GM23338 (cell line): ENCODE results near the gene KIAA1671. TPM values are rescaled to one million over a fixed set of nuclear protein-coding genes. Genes with fewer than 3 reads are reported as not detected.

Source experiments
- ATAC-seq: fragments of 200-7000 bp; cut with Tn5 transposase; 3 replicates; pipeline ENCODE4 v1.9.1; 2020
- DNase-seq: peaks from one replicate; pipeline ENCODE4 v3.0.0-alpha.2; 2015; ENCODE audit warnings: low spot score
- H2AFZ ChIP-seq: fragments of 200-600 bp; sonication (generic); 2 replicates; pipeline ENCODE4 v1.8.0; 2016; ENCODE audit warnings: antibody characterized with exemption, mild to moderate bottlenecking, moderate library complexity
- H3F3A ChIP-seq: fragments of 200-600 bp; sonication (generic); replicated peaks from 2 replicates; pipeline ENCODE4 v1.8.0; 2017; ENCODE audit warnings: antibody characterized with exemption, mixed run types, low read depth
- H3K27ac ChIP-seq: fragments of 200-600 bp; sonication (generic); 2 replicates; pipeline ENCODE4 v1.6.1; 2016; ENCODE audit warnings: low read depth
- H3K27me3 ChIP-seq: fragments of 200-600 bp; sonication (generic); 2 replicates; pipeline ENCODE4 v1.8.0; 2016; ENCODE audit warnings: mild to moderate bottlenecking, mixed run types, moderate library complexity; ENCODE audit not compliant: insufficient read depth
- H3K36me3 ChIP-seq: fragments of 200-600 bp; sonication (generic); 2 replicates; pipeline ENCODE4 v1.8.0; 2016; ENCODE audit warnings: mild to moderate bottlenecking; ENCODE audit not compliant: insufficient read depth
- H3K4me1 ChIP-seq: fragments of 200-600 bp; sonication (generic); 2 replicates; pipeline ENCODE4 v1.8.0; 2016; ENCODE audit warnings: mild to moderate bottlenecking, moderate library complexity; ENCODE audit not compliant: insufficient read depth
- H3K4me2 ChIP-seq: fragments of 200-600 bp; sonication (generic); 2 replicates; pipeline ENCODE4 v1.7.1; 2017; ENCODE audit warnings: mixed run types
- H3K4me3 ChIP-seq: fragments of 200-600 bp; sonication (generic); 2 replicates; pipeline ENCODE4 v1.6.1; 2016; ENCODE audit warnings: mixed run types
- H3K79me2 ChIP-seq: fragments of 200-600 bp; sonication (generic); replicated peaks from 2 replicates; pipeline ENCODE4 v1.8.0; 2017; ENCODE audit warnings: mild to moderate bottlenecking; ENCODE audit not compliant: insufficient read depth
- H3K9me2 ChIP-seq: fragments of 200-600 bp; sonication (generic); 2 replicates; pipeline ENCODE4 v1.8.0; 2017; ENCODE audit not compliant: insufficient read depth
- H4K20me1 ChIP-seq: fragments of 200-600 bp; sonication (generic); replicated peaks from 2 replicates; pipeline ENCODE4 v1.8.0; 2017; ENCODE audit warnings: mild to moderate bottlenecking; ENCODE audit not compliant: insufficient read depth
- H3K27ac Mint-ChIP-seq: 2 replicates; pipeline ENCODE4 v1.8.0; 2020; ENCODE audit warnings: inconsistent platforms, mild to moderate bottlenecking, moderate library complexity, mixed read lengths
- H3K27me3 Mint-ChIP-seq: 3 replicates; pipeline ENCODE4 v1.8.0; 2022; ENCODE audit warnings: low read depth, mild to moderate bottlenecking, moderate library complexity, mixed read lengths, inconsistent platforms; ENCODE audit not compliant: insufficient read depth, poor library complexity
- H3K36me3 Mint-ChIP-seq: 3 replicates; pipeline ENCODE4 v1.8.0; 2021; ENCODE audit warnings: low read depth, mild to moderate bottlenecking, inconsistent platforms, moderate library complexity, mixed read lengths
- H3K4me1 Mint-ChIP-seq: 3 replicates; pipeline ENCODE4 v1.8.0; 2020; ENCODE audit warnings: mild to moderate bottlenecking, inconsistent platforms, mixed read lengths
- H3K4me3 Mint-ChIP-seq: 3 replicates; pipeline ENCODE4 v1.8.0; 2021; ENCODE audit warnings: moderate library complexity, mild to moderate bottlenecking, inconsistent platforms, mixed read lengths
- H3K9me3 Mint-ChIP-seq: 3 replicates; pipeline ENCODE4 v1.8.0; 2020; ENCODE audit warnings: moderate library complexity, mild to moderate bottlenecking, inconsistent platforms, mixed read lengths
- CREB1 ChIP-seq: fragments of 250-450 bp; sonication (Bioruptor Pico); IDR thresholded peaks from 2 replicates; pipeline ENCODE4 v1.5.0; 2020; ENCODE audit warnings: low read depth, mild to moderate bottlenecking, moderate library complexity
- EZH2 ChIP-seq: fragments of 200-600 bp; sonication (generic); IDR thresholded peaks from one replicate; pipeline ENCODE4 v1.8.0; 2017; ENCODE audit warnings: antibody characterized with exemption, mild to moderate bottlenecking, low read depth; ENCODE audit not compliant: unreplicated experiment
- EZH2phosphoT487 ChIP-seq: fragments of 200-600 bp; sonication (generic); IDR thresholded peaks from one replicate; pipeline ENCODE4 v1.8.1; 2018; ENCODE audit warnings: antibody characterized with exemption; ENCODE audit not compliant: unreplicated experiment
- JUNB ChIP-seq: IDR thresholded peaks from one replicate; pipeline ENCODE4 v1.6.1; 2016; ENCODE audit warnings: antibody characterized with exemption; ENCODE audit not compliant: unreplicated experiment
- NANOG ChIP-seq: IDR thresholded peaks from 2 replicates; pipeline ENCODE4 v1.6.1; 2016; ENCODE audit warnings: antibody characterized with exemption, borderline replicate concordance
- POLR2AphosphoS5 ChIP-seq: IDR thresholded peaks from 2 replicates; pipeline ENCODE4 v1.6.1; 2016; ENCODE audit warnings: antibody characterized with exemption, low read depth
- STAT1 ChIP-seq: IDR thresholded peaks from one replicate; pipeline ENCODE4 v1.6.1; 2016; ENCODE audit warnings: antibody characterized with exemption; ENCODE audit not compliant: unreplicated experiment
- ZNF114 ChIP-seq: fragments of 250-450 bp; sonication (Bioruptor Pico); IDR thresholded peaks from 2 replicates; pipeline ENCODE4 v1.5.0; 2020; ENCODE audit warnings: mild to moderate bottlenecking, moderate library complexity
- ZNF331 ChIP-seq: fragments of 250-450 bp; sonication (Bioruptor Pico); IDR thresholded peaks from 2 replicates; pipeline ENCODE4 v1.5.0; 2020; ENCODE audit warnings: low read depth, mild to moderate bottlenecking, moderate library complexity
- polyA plus RNA-seq: library from polyadenylated mRNA; unstranded; fragments of >200 nt; fragmentation: Nextera tagmentation; extraction: Ambion mirVana; gene quantifications from 2 replicates; pipeline ENCODE4 v1.2.1, GENCODE V29; 2016
- total RNA-seq: library from RNA; depleted of rRNA; stranded (reverse); fragments of >200 nt; shearing (Covaris generic); gene quantifications from 2 replicates; pipeline ENCODE4 v1.2.3, GENCODE V29; 2014
- TF ChIP-seq, protein P1 (sequence below): IDR thresholded peaks from 2 replicates; pipeline ENCODE4 v1.6.1; 2016; ENCODE audit warnings: antibody characterized with exemption
- TF ChIP-seq, protein P2 (sequence below), 2 experiments: fragments of 200-600 bp in 1 of 2; sonication (generic) in 1 of 2; conservative IDR thresholded peaks; 2 replicates each; pipeline versions ENCODE4 v1.5.1 to v1.6.1; 2016 to 2017; ENCODE audit warnings: antibody characterized with exemption in 2 of 2, low read depth in 2 of 2, mild to moderate bottlenecking in 2 of 2, moderate library complexity in 1 of 2
- TF ChIP-seq, protein P3 (sequence below): fragments of 250-450 bp; sonication (Bioruptor Pico); IDR thresholded peaks from 2 replicates; pipeline ENCODE4 v1.5.0; 2020; ENCODE audit warnings: mild to moderate bottlenecking, moderate library complexity
- TF ChIP-seq, protein P4 (sequence below): IDR thresholded peaks from one replicate; pipeline ENCODE4 v1.6.1; 2018; ENCODE audit warnings: antibody characterized with exemption; ENCODE audit not compliant: unreplicated experiment

KIAA1671 gene
- total and polyA plus RNA-seq, 2 experiments from 2014 or later, result 6.1 to 27.2 TPM

DNA sequence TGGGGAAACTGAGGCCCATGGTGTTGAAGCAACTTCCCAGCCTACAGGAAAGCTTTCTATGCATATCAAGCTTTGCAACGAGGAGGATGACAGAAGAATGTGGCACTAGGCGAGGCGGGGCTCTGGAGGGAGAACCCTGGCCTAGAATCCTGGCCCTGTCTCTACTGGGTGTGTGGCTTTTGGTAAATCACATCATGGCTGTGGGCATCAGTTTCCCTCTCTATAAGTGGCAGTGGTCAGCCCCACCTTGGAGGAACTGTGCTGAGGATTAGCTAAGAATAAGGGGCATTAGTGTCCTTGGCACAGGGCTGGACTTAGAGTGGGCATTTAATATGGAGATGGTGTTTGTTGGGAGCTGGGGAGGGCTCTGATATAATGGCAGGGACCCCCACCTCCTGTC, 124.5 kb downstream of the KIAA1671 start:
- no peaks in the 10 kb centered on the region for H3F3A ChIP-seq
- no peak for ATAC-seq
- H3K9me3 Mint-ChIP-seq, result no peaks in the 10 kb centered on the region; the same call in 2 of the 3 replicates

More for the DNA sequence above, 124.5 kb downstream of the KIAA1671 start:
- H3K36me3 Mint-ChIP-seq, result no peaks in the 10 kb centered on the region
- no peaks in the 10 kb centered on the region for H3K27me3 ChIP-seq
- no peaks in the 10 kb centered on the region for H3K4me1 ChIP-seq
- no peaks in the 10 kb centered on the region for H3K79me2 ChIP-seq
- H3K9me2 ChIP-seq, result no peaks in the 10 kb centered on the region
- DNase-seq, result no peak
- no peak overlapping the region for H3K4me2 ChIP-seq
- H3K27ac ChIP-seq, result no peak overlapping the region
- no peak overlapping the region for H2AFZ ChIP-seq
- H3K27me3 Mint-ChIP-seq, result peaks cover 3% of the 10 kb centered on the region
- H3K4me3 Mint-ChIP-seq, result no peak overlapping the region
- no peaks in the 10 kb centered on the region for H4K20me1 ChIP-seq
- H3K4me3 ChIP-seq, result no peak overlapping the region
- TF ChIP-seq ZNF331 (CRISPR knock-in tag), result no peak
- TF ChIP-seq JUNB, result no peak
- TF ChIP-seq, protein P1, sequence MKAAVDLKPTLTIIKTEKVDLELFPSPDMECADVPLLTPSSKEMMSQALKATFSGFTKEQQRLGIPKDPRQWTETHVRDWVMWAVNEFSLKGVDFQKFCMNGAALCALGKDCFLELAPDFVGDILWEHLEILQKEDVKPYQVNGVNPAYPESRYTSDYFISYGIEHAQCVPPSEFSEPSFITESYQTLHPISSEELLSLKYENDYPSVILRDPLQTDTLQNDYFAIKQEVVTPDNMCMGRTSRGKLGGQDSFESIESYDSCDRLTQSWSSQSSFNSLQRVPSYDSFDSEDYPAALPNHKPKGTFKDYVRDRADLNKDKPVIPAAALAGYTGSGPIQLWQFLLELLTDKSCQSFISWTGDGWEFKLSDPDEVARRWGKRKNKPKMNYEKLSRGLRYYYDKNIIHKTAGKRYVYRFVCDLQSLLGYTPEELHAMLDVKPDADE, result no peak
- no peak for TF ChIP-seq EZH2phosphoT487
- no peak for TF ChIP-seq STAT1
- TF ChIP-seq, protein P2, sequence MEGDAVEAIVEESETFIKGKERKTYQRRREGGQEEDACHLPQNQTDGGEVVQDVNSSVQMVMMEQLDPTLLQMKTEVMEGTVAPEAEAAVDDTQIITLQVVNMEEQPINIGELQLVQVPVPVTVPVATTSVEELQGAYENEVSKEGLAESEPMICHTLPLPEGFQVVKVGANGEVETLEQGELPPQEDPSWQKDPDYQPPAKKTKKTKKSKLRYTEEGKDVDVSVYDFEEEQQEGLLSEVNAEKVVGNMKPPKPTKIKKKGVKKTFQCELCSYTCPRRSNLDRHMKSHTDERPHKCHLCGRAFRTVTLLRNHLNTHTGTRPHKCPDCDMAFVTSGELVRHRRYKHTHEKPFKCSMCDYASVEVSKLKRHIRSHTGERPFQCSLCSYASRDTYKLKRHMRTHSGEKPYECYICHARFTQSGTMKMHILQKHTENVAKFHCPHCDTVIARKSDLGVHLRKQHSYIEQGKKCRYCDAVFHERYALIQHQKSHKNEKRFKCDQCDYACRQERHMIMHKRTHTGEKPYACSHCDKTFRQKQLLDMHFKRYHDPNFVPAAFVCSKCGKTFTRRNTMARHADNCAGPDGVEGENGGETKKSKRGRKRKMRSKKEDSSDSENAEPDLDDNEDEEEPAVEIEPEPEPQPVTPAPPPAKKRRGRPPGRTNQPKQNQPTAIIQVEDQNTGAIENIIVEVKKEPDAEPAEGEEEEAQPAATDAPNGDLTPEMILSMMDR (conservative IDR thresholded peaks at IDR 0.05; ENCODE audit: low read depth in 2 of 2), result no peak
- TF ChIP-seq, protein P3, sequence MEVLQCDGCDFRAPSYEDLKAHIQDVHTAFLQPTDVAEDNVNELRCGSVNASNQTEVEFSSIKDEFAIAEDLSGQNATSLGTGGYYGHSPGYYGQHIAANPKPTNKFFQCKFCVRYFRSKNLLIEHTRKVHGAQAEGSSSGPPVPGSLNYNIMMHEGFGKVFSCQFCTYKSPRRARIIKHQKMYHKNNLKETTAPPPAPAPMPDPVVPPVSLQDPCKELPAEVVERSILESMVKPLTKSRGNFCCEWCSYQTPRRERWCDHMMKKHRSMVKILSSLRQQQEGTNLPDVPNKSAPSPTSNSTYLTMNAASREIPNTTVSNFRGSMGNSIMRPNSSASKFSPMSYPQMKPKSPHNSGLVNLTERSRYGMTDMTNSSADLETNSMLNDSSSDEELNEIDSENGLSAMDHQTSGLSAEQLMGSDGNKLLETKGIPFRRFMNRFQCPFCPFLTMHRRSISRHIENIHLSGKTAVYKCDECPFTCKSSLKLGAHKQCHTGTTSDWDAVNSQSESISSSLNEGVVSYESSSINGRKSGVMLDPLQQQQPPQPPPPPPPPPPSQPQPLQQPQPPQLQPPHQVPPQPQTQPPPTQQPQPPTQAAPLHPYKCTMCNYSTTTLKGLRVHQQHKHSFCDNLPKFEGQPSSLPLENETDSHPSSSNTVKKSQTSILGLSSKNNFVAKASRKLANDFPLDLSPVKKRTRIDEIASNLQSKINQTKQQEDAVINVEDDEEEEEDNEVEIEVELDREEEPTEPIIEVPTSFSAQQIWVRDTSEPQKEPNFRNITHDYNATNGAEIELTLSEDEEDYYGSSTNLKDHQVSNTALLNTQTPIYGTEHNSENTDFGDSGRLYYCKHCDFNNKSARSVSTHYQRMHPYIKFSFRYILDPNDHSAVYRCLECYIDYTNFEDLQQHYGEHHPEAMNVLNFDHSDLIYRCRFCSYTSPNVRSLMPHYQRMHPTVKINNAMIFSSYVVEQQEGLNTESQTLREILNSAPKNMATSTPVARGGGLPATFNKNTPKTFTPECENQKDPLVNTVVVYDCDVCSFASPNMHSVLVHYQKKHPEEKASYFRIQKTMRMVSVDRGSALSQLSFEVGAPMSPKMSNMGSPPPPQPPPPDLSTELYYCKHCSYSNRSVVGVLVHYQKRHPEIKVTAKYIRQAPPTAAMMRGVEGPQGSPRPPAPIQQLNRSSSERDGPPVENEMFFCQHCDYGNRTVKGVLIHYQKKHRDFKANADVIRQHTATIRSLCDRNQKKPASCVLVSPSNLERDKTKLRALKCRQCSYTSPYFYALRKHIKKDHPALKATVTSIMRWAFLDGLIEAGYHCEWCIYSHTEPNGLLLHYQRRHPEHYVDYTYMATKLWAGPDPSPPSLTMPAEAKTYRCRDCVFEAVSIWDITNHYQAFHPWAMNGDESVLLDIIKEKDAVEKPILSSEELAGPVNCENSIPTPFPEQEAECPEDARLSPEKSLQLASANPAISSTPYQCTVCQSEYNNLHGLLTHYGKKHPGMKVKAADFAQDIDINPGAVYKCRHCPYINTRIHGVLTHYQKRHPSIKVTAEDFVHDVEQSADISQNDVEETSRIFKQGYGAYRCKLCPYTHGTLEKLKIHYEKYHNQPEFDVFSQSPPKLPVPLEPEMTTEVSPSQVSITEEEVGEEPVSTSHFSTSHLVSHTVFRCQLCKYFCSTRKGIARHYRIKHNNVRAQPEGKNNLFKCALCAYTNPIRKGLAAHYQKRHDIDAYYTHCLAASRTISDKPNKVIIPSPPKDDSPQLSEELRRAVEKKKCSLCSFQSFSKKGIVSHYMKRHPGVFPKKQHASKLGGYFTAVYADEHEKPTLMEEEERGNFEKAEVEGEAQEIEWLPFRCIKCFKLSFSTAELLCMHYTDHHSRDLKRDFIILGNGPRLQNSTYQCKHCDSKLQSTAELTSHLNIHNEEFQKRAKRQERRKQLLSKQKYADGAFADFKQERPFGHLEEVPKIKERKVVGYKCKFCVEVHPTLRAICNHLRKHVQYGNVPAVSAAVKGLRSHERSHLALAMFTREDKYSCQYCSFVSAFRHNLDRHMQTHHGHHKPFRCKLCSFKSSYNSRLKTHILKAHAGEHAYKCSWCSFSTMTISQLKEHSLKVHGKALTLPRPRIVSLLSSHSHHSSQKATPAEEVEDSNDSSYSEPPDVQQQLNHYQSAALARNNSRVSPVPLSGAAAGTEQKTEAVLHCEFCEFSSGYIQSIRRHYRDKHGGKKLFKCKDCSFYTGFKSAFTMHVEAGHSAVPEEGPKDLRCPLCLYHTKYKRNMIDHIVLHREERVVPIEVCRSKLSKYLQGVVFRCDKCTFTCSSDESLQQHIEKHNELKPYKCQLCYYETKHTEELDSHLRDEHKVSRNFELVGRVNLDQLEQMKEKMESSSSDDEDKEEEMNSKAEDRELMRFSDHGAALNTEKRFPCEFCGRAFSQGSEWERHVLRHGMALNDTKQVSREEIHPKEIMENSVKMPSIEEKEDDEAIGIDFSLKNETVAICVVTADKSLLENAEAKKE (CRISPR knock-in tag), result no peak
- TF ChIP-seq, protein P4, sequence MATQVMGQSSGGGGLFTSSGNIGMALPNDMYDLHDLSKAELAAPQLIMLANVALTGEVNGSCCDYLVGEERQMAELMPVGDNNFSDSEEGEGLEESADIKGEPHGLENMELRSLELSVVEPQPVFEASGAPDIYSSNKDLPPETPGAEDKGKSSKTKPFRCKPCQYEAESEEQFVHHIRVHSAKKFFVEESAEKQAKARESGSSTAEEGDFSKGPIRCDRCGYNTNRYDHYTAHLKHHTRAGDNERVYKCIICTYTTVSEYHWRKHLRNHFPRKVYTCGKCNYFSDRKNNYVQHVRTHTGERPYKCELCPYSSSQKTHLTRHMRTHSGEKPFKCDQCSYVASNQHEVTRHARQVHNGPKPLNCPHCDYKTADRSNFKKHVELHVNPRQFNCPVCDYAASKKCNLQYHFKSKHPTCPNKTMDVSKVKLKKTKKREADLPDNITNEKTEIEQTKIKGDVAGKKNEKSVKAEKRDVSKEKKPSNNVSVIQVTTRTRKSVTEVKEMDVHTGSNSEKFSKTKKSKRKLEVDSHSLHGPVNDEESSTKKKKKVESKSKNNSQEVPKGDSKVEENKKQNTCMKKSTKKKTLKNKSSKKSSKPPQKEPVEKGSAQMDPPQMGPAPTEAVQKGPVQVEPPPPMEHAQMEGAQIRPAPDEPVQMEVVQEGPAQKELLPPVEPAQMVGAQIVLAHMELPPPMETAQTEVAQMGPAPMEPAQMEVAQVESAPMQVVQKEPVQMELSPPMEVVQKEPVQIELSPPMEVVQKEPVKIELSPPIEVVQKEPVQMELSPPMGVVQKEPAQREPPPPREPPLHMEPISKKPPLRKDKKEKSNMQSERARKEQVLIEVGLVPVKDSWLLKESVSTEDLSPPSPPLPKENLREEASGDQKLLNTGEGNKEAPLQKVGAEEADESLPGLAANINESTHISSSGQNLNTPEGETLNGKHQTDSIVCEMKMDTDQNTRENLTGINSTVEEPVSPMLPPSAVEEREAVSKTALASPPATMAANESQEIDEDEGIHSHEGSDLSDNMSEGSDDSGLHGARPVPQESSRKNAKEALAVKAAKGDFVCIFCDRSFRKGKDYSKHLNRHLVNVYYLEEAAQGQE, result no peak
- no peak for TF ChIP-seq CREB1 (CRISPR knock-in tag)
- TF ChIP-seq ZNF114 (CRISPR knock-in tag), result no peak
- TF ChIP-seq EZH2, result no peak
- TF ChIP-seq NANOG, result no peak
- no peak for TF ChIP-seq POLR2AphosphoS5
- no peaks in the 10 kb centered on the region for H3K36me3 ChIP-seq
- no peaks in the 10 kb centered on the region for H3K4me1 Mint-ChIP-seq
- no peak overlapping the region for H3K27ac Mint-ChIP-seq
